Testis (tissue), 2 donors: Measurements from ENCODE around the gene GSTO2.

ENCODE experiments used
- CTCF ChIP-seq, 3 experiments: fragments of 450-650 bp in 2 of 3; fragments of 200-600 bp in 1 of 3; sonication (generic) in 1 of 3; IDR thresholded peaks; one replicate each; pipeline ENCODE4 v1.5.1; 2016 to 2019; ENCODE audit warnings: antibody characterized with exemption in 3 of 3, mild to moderate bottlenecking in 2 of 3, moderate library complexity in 1 of 3
- POLR2A ChIP-seq: fragments of 450-650 bp; IDR thresholded peaks from one replicate; pipeline ENCODE4 v1.6.1; 2017; ENCODE audit warnings: antibody characterized with exemption, mild to moderate bottlenecking, moderate library complexity

- TF ChIP-seq CTCF (IDR thresholded peaks at IDR 0.05) (no peak), POLR2A (no peak)
Measured at GRCh38 chr10:104281694-104282093, 12.7 kb downstream of the GSTO2 start.
